HEK293T (cell line): Measurements from ENCODE around the gene EFCC1.

Experiments used
- CTCF ChIA-PET: fragments of 350-600 bp; formaldehyde crosslinking; extraction: SDS; loops from one replicate; lab custom pipeline; 2021; ENCODE audit warnings: antibody characterized with exemption, inconsistent platforms; lab: Yijun Ruan, JAX
- POLR2A ChIA-PET: fragments of 350-600 bp; formaldehyde crosslinking; extraction: SDS; loops from one replicate; lab custom pipeline; 2020; ENCODE audit warnings: antibody characterized with exemption, inconsistent platforms; lab: Yijun Ruan, JAX
- DNase-seq: peaks from one replicate; pipeline ENCODE4 v3.0.0; 2012; ENCODE audit warnings: mixed read lengths; ENCODE audit errors: extremely low spot score
- ARNT ChIP-seq: fragments of 450-650 bp; IDR thresholded peaks from 2 replicates; pipeline ENCODE4 v1.6.1; 2017; ENCODE audit warnings: mild to moderate bottlenecking
- BHLHE40 ChIP-seq: fragments of 450-650 bp; IDR thresholded peaks from 2 replicates; pipeline ENCODE4 v1.6.1; 2016; ENCODE audit warnings: mild to moderate bottlenecking, moderate library complexity, borderline replicate concordance
- CTBP1 ChIP-seq: fragments of 450-650 bp; IDR thresholded peaks from 2 replicates; pipeline ENCODE4 v1.6.1; 2016; ENCODE audit warnings: borderline replicate concordance
- ELF4 ChIP-seq: fragments of 450-650 bp; IDR thresholded peaks from 2 replicates; pipeline ENCODE4 v1.6.1; 2017; ENCODE audit warnings: antibody characterized with exemption
- FOXA1 ChIP-seq: fragments of 450-650 bp; IDR thresholded peaks from 2 replicates; pipeline ENCODE4 v1.6.1; 2016; ENCODE audit warnings: mild to moderate bottlenecking
- FOXK2 ChIP-seq: fragments of 450-650 bp; IDR thresholded peaks from 2 replicates; pipeline ENCODE4 v1.6.1; 2016; ENCODE audit warnings: mild to moderate bottlenecking
- FOXM1 ChIP-seq: fragments of 450-650 bp; IDR thresholded peaks from 2 replicates; pipeline ENCODE4 v1.6.1; 2017; ENCODE audit warnings: mild to moderate bottlenecking, borderline replicate concordance
- HDGF ChIP-seq: fragments of 450-650 bp; IDR thresholded peaks from 2 replicates; pipeline ENCODE4 v1.6.1; 2017; ENCODE audit warnings: antibody characterized with exemption, borderline replicate concordance
- L3MBTL2 ChIP-seq: fragments of 450-650 bp; conservative IDR thresholded peaks from 2 replicates; pipeline ENCODE4 v1.6.1; 2016; ENCODE audit warnings: mild to moderate bottlenecking
- LEF1 ChIP-seq: fragments of 450-650 bp; IDR thresholded peaks from 2 replicates; pipeline ENCODE4 v1.6.1; 2017; ENCODE audit warnings: mild to moderate bottlenecking, borderline replicate concordance
- NFRKB ChIP-seq: fragments of 450-650 bp; IDR thresholded peaks from 2 replicates; pipeline ENCODE4 v1.6.1; 2016; ENCODE audit warnings: mild to moderate bottlenecking, moderate library complexity
- PKNOX1 ChIP-seq: fragments of 450-650 bp; IDR thresholded peaks from 2 replicates; pipeline ENCODE4 v1.6.1; 2016
- SP1 ChIP-seq: fragments of 450-650 bp; IDR thresholded peaks from 2 replicates; pipeline ENCODE4 v1.6.1; 2017
- SUZ12 ChIP-seq: fragments of 450-650 bp; IDR thresholded peaks from 2 replicates; pipeline ENCODE4 v1.6.1; 2016; ENCODE audit warnings: mild to moderate bottlenecking
- TARDBP ChIP-seq: fragments of 450-650 bp; IDR thresholded peaks from 2 replicates; pipeline ENCODE4 v1.6.1; 2016
- ZNF384 ChIP-seq: fragments of 450-650 bp; IDR thresholded peaks from 2 replicates; pipeline ENCODE4 v1.6.1; 2016

Gene EFCC1

GRCh38 chr3:129046037-129046731 is 45.1 kb downstream of the EFCC1 start:
- TF ChIP-seq NFRKB = no peak
- TF ChIP-seq ZNF384 = no peak
- TF ChIP-seq TARDBP = no peak
- TF ChIP-seq LEF1 = no peak
- TF ChIP-seq FOXK2 = no peak
- no peak for TF ChIP-seq SP1
- no peak for TF ChIP-seq CTBP1
- TF ChIP-seq ARNT = no peak
- TF ChIP-seq HDGF = no peak
- no peak for TF ChIP-seq ELF4
- no peak for TF ChIP-seq FOXA1
- no peak for TF ChIP-seq L3MBTL2
- no peak for TF ChIP-seq PKNOX1
- TF ChIP-seq SUZ12 = no peak
- TF ChIP-seq BHLHE40 = no peak
- no peak for TF ChIP-seq FOXM1
- DNase-seq = no peak
- CTCF ChIA-PET = no interaction called here
- POLR2A ChIA-PET = no interaction called here

GRCh38 chr3:129046732-129047552 is 45.8 kb downstream of the EFCC1 start:
- TF ChIP-seq ARNT = no peak
- no peak for TF ChIP-seq FOXK2
- no peak for TF ChIP-seq FOXA1
- no peak for TF ChIP-seq CTBP1
- no peak for TF ChIP-seq BHLHE40
- no peak for TF ChIP-seq PKNOX1
- TF ChIP-seq ELF4 = no peak
- TF ChIP-seq L3MBTL2 = no peak
- no peak for DNase-seq
- ChIA-PET POLR2A (no interaction called here), CTCF (no interaction called here)

- ChIA-PET CTCF (no interaction called here), POLR2A (no interaction called here)
- DNase-seq = no peak
- TF ChIP-seq SP1 (no peak), ZNF384 (no peak), L3MBTL2 (no peak), NFRKB (no peak), PKNOX1 (no peak), FOXK2 (no peak), HDGF (no peak), FOXM1 (no peak), TARDBP (no peak), SUZ12 (no peak)
These were observed 46.4 kb downstream of the EFCC1 start for GRCh38 chr3:129047553-129047839.

- POLR2A ChIA-PET = no interaction called here
- no peak for DNase-seq
- TF ChIP-seq CTBP1 (no peak), BHLHE40 (no peak), FOXK2 (no peak), SP1 (no peak), ELF4 (no peak), FOXA1 (no peak), HDGF (no peak), ARNT (no peak), SUZ12 (no peak), LEF1 (no peak), FOXM1 (no peak), TARDBP (no peak), L3MBTL2 (no peak), NFRKB (no peak), ZNF384 (no peak), PKNOX1 (no peak)
- CTCF ChIA-PET = interaction anchor here (0.5 to 1.1 kb wide), 2 partner anchors 19 to 81 kb away, joined by 3 read pairs; no protein-coding TSS in a partner anchor
These were observed 49.6 kb downstream of the EFCC1 start for GRCh38 chr3:129050556-129051295.

- TF ChIP-seq FOXM1 (no peak), FOXA1 (no peak), SUZ12 (no peak), CTBP1 (no peak), PKNOX1 (no peak), ELF4 (no peak), NFRKB (no peak), L3MBTL2 (no peak), HDGF (no peak), TARDBP (no peak), LEF1 (no peak), ARNT (no peak), SP1 (no peak), BHLHE40 (no peak), ZNF384 (no peak)
- no peak for DNase-seq
- POLR2A ChIA-PET = no interaction called here
- CTCF ChIA-PET = interaction anchor here (0.5 to 2.6 kb wide), 5 partner anchors 13 to 289 kb away, joined by 3 to 26 read pairs (median 8); no protein-coding TSS in a partner anchor
These were observed 50.8 kb downstream of the EFCC1 start for GRCh38 chr3:129051871-129052340.
